Fibroblast of the aortic adventitia (primary cell): ENCODE results near the gene PHLDB2. TPM values are rescaled to one million over a fixed set of nuclear protein-coding genes. Genes with fewer than 3 reads are reported as not detected.
A peak's percentile ranks its signal among the peaks of the same experiment; 100 is the strongest.

Experiments
- DNase-seq: peaks from one replicate; pipeline ENCODE4 v3.0.0-alpha.2; 2010; ENCODE audit warnings: low read depth
- H3K4me3 ChIP-seq: 2 replicates; pipeline ENCODE4 v1.5.1; 2011; ENCODE audit warnings: low read depth, mild to moderate bottlenecking, control low read depth, low read length, moderate library complexity
- total RNA-seq: library from RNA; depleted of rRNA; stranded (reverse); fragments of >200 nt; gene quantifications from 2 replicates; pipeline ENCODE4 v1.2.3, GENCODE V29; 2012; ENCODE audit warnings: low replicate concordance
- TF ChIP-seq, protein P1 (sequence below): IDR thresholded peaks from 2 replicates; pipeline ENCODE4 v1.5.1; 2011; ENCODE audit warnings: mild to moderate bottlenecking, low read length, control low read depth, inconsistent platforms; ENCODE audit not compliant: insufficient read depth

PHLDB2 gene
- total RNA-seq, 1 donor = 79.2 TPM

DNA sequence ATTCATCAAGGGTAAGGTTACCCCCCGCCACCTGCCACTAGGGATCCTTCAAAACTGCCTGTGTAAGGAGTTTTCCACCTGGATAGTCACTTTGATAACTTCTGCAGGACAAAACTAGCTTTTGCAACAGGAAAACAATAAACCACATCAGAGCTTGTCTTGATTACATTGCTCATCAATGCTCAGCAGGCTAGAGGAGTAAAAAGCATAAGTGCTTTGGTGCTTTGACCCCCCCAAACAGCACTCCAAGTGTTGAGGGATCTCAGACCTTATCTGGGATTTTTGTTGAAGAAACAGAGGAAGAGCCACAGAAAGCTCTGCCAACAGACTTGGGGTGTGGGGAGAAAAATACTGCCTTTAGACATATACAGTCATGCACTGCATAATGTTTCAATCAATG is 10.8 kb upstream of the PHLDB2 start:
- H3K4me3 ChIP-seq = no peak overlapping the region
- TF ChIP-seq, protein P1, sequence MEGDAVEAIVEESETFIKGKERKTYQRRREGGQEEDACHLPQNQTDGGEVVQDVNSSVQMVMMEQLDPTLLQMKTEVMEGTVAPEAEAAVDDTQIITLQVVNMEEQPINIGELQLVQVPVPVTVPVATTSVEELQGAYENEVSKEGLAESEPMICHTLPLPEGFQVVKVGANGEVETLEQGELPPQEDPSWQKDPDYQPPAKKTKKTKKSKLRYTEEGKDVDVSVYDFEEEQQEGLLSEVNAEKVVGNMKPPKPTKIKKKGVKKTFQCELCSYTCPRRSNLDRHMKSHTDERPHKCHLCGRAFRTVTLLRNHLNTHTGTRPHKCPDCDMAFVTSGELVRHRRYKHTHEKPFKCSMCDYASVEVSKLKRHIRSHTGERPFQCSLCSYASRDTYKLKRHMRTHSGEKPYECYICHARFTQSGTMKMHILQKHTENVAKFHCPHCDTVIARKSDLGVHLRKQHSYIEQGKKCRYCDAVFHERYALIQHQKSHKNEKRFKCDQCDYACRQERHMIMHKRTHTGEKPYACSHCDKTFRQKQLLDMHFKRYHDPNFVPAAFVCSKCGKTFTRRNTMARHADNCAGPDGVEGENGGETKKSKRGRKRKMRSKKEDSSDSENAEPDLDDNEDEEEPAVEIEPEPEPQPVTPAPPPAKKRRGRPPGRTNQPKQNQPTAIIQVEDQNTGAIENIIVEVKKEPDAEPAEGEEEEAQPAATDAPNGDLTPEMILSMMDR = no peak
- peak; percentile 67 for DNase-seq

GRCh38 chr3:111848778-111849177 is 10.3 kb upstream of the PHLDB2 start:
- DNase-seq = no peak
- TF ChIP-seq, protein P1 = no peak
- no peak overlapping the region for H3K4me3 ChIP-seq

DNA sequence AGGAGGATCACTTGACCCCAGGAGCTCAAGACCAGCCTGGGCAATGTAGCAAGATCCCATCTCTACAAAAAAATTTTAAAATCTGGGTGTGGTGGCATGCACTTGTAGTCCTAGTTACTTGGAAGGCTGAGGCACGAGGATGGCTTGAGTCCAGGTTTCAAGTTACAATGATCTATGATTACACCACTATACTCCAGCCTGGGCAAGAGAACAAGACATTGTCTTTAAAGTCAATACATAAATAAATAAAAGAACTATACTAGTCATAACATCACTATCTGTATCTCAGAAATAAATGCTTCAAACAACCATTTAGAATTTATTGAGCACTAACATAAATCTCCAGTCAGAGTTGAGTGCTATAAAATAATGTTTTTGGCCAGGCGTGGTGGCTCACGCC is 8.5 kb upstream of the PHLDB2 start:
- no peak overlapping the region for H3K4me3 ChIP-seq
- peak; percentile 96 for DNase-seq
- TF ChIP-seq, protein P1 = no peak

- H3K4me3 ChIP-seq = no peak overlapping the region
- TF ChIP-seq, protein P1 = no peak
- peak; percentile 95 for DNase-seq
Measured at GRCh38 chr3:111851511-111851954, 7.5 kb upstream of the PHLDB2 start.

- DNase-seq = peak; percentile 52
- TF ChIP-seq, protein P1 = no peak
- H3K4me3 ChIP-seq = no peak overlapping the region
Measured at GRCh38 chr3:111852540-111852939, 6.5 kb upstream of the PHLDB2 start.

GRCh38 chr3:111853068-111853467 is 6.0 kb upstream of the PHLDB2 start:
- TF ChIP-seq, protein P1 = no peak
- no peak for DNase-seq
- H3K4me3 ChIP-seq = no peak overlapping the region

DNA sequence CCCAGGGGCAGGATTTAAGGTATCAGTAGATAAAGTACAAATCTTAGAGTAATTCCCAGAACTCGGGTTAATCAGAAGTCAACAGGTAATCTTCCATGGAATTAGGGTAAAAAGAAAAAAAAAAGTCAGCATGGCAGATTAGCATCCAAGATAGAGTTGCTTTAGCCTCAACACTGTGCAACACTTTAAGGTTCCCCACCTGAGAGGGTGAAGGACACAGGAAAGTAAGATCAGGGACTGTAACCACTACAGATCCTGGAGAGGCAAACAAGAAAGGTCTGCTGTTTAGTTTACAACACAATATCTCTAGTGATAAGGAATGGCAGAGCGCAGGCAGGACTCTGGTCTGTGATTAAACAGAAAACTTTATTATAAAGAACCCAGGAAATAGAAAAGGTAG is 4.1 kb upstream of the PHLDB2 start:
- DNase-seq = no peak
- H3K4me3 ChIP-seq = no peak overlapping the region
- TF ChIP-seq, protein P1 = no peak
